ENCODE results near the gene GRIFIN.

- TF ChIP-seq CTCF (conservative IDR thresholded peaks at IDR 0.05; ENCODE audit: low read length) (no peak), EZH2phosphoT487 (IDR thresholded peaks at IDR 0.05; ENCODE audit: borderline replicate concordance, low read depth, low read length) (no peak)
Observed at GRCh38 chr7:2425749-2426148, 50.4 kb downstream of the GRIFIN start.
